ENCODE measurements around the gene PMEL.
"Not testable (repeated sequence)": the region's sequence is repeated elsewhere in the genome, so short reads cannot be mapped to it uniquely, and the experiment has no call there.

Gene PMEL

DNA sequence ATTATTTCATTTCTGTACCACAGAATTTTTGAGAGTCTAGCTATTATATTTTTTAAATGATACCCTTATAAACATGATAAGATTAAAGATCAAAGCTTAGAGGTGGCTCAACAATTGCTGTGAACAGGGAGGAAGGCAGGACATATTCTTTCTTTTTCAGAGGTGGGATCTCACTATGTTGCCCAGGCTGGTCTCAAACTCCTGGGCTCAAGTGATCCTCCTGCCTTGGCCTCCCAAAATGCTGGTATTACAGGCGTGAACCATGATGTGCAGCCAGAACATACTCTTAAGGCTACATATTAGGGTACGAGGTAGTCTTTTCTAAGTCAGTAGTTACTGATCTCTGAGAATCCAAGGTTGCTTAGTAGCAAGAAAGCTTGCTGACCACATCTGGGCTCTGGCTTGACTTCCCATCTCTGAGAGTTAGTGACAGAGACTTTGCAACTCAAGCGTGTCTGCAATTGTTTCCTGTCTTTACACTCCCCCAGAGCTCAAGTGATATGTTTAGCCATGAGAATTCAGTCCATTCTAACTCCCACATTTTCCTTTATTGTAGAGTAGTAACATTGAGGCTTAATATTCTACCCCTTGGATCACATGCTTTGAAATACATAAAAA is 16.6 kb upstream of the PMEL start:
- no peak overlapping the region for H3K4me3 ChIP-seq (ENCODE audit: low read depth, low read length)
- DNase-seq (ENCODE audit: low read depth), result no peak
- TF ChIP-seq, protein P1, sequence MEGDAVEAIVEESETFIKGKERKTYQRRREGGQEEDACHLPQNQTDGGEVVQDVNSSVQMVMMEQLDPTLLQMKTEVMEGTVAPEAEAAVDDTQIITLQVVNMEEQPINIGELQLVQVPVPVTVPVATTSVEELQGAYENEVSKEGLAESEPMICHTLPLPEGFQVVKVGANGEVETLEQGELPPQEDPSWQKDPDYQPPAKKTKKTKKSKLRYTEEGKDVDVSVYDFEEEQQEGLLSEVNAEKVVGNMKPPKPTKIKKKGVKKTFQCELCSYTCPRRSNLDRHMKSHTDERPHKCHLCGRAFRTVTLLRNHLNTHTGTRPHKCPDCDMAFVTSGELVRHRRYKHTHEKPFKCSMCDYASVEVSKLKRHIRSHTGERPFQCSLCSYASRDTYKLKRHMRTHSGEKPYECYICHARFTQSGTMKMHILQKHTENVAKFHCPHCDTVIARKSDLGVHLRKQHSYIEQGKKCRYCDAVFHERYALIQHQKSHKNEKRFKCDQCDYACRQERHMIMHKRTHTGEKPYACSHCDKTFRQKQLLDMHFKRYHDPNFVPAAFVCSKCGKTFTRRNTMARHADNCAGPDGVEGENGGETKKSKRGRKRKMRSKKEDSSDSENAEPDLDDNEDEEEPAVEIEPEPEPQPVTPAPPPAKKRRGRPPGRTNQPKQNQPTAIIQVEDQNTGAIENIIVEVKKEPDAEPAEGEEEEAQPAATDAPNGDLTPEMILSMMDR (IDR thresholded peaks at IDR 0.05; ENCODE audit: low read depth, low read length, missing control alignments), result no peak

GRCh38 chr12:55981882-55982281 is 16.0 kb upstream of the PMEL start:
- H3K4me3 ChIP-seq (ENCODE audit: low read depth, low read length); DNase-seq (ENCODE audit: low read depth): not testable (repeated sequence)

GRCh38 chr12:55979069-55979468 is 13.2 kb upstream of the PMEL start:
- TF ChIP-seq, protein P1 (IDR thresholded peaks at IDR 0.05; ENCODE audit: low read depth, low read length, missing control alignments), result no peak
- H3K4me3 ChIP-seq (ENCODE audit: low read depth, low read length), result no peak overlapping the region
- no peak for DNase-seq (ENCODE audit: low read depth)

DNA sequence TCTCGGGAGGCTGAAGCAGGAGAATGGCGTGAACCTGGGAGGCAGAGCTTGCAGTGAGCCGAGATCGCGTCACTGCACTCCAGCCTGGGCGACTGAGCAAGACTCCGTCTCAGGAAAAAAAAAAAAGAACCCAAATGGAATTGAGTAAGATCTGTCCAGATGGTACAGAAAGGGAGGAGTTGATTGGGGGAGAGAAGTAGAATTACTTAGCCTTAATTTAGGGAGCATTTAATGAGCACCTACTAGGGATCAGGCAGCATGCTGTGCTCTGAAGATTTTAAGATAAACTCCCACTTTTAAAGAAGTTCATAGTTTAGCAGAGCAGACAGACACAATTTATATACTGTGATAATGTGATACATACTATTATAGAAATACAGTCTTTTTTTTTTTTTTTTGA is 12.6 kb upstream of the PMEL start:
- DNase-seq (ENCODE audit: low read depth), result no peak
- TF ChIP-seq, protein P1 (IDR thresholded peaks at IDR 0.05; ENCODE audit: low read depth, low read length, missing control alignments), result no peak
- H3K4me3 ChIP-seq (ENCODE audit: low read depth, low read length), result no peak overlapping the region

- no peak for DNase-seq (ENCODE audit: low read depth)
- H3K4me3 ChIP-seq (ENCODE audit: low read depth, low read length), result peak overlapping the region; percentile 98
- TF ChIP-seq, protein P1 (IDR thresholded peaks at IDR 0.05; ENCODE audit: low read depth, low read length, missing control alignments), result no peak
Measured at GRCh38 chr12:55974308-55974730, 8.5 kb upstream of the PMEL start.

DNA sequence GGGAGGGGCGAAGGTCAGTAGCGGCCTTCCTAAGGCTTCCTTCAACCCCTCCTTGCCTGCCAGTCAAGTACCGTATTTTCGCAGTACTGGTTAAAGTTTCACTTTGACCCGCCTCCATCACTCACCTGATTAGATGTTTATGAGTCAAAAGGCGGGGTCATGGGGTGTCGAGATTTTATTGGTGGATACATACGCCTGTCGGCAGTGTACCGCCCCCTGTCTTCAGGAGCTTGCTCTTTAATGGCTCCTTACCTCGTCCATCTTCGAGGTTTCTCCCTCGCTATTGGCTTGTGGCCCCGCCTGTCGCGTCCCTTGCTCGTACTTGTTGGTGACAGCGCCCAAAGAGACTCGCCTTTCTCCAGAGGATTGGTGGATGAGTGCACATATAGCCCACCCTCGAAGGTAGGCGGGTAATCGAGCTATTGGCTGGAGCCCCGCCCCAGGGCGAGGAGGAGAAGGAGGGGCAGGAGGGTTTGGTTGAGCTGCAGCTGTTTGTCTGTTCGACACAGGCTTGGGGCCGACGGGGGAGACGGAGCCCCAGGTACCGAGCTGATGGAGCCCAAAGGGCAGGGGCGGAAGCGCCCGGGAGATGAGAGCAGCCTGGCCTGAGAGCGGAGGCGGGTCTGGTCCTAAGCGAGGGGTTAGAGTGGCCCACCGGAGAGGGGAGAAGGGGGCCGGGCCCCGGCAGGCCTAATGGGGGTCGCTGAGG is 7.9 kb upstream of the PMEL start, which contains the start of gene RAB5B:
Gene RAB5B (plus strand): TSS at position 480 of the 709 bp plus-strand sequence. CDS start 12,883 bp downstream, outside the sequence.
- TF ChIP-seq, protein P1 (IDR thresholded peaks at IDR 0.05; ENCODE audit: low read depth, low read length, missing control alignments), result no peak
- peak; percentile 100 for DNase-seq (ENCODE audit: low read depth)
- peak within 1 kb of the TSS; percentile 98 for H3K4me3 ChIP-seq (ENCODE audit: low read depth, low read length)

GRCh38 chr12:55972911-55973598 is 7.2 kb upstream of the PMEL start:
- peak overlapping the region; percentile 70 for H3K4me3 ChIP-seq (ENCODE audit: low read depth, low read length)
- TF ChIP-seq, protein P1 (IDR thresholded peaks at IDR 0.05; ENCODE audit: low read depth, low read length, missing control alignments), result no peak
- no peak for DNase-seq (ENCODE audit: low read depth)
